ENCODE measurements around the gene ITGAE. TPM values are rescaled to one million over a fixed set of nuclear protein-coding genes. Genes with fewer than 3 reads are reported as not detected.
A peak's percentile ranks its signal among the peaks of the same experiment; 100 is the strongest.

The ITGAE gene
- total and polyA plus RNA-seq, 2 donors from 2014 or later: 16.5 to 46.3 TPM

DNA sequence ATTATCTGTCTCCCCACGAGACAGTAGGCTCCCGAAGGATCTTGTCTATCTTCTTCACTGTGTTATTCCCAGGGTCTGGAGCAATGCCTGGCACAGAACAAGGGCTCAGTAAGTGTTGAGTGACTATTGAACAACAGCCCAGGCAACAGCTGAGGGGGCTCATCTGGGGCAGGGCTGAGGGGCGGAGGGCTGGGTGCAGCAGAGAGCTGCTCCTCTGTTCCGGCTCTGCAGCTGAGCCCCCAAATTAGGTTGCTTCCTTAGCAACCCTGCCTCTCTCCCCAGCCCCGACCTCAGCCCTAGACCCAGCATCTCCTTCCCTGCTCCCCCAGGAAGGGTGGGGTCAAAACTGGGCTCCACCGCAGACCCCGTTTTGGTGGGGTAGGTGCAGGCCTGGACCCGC lies 32.2 kb downstream of the ITGAE start:
- intact Hi-C loops (cut with DNase I): no loop called here
- no peaks in the 10 kb centered on the region for H3K9me3 ChIP-seq (ENCODE audit: control insufficient read depth in 2 of 3, insufficient read depth in 1 of 3, low read length in 3 of 3)
- peak in 1 of 5 donors; percentile 49 for DNase-seq
- TF ChIP-seq, protein P1, sequence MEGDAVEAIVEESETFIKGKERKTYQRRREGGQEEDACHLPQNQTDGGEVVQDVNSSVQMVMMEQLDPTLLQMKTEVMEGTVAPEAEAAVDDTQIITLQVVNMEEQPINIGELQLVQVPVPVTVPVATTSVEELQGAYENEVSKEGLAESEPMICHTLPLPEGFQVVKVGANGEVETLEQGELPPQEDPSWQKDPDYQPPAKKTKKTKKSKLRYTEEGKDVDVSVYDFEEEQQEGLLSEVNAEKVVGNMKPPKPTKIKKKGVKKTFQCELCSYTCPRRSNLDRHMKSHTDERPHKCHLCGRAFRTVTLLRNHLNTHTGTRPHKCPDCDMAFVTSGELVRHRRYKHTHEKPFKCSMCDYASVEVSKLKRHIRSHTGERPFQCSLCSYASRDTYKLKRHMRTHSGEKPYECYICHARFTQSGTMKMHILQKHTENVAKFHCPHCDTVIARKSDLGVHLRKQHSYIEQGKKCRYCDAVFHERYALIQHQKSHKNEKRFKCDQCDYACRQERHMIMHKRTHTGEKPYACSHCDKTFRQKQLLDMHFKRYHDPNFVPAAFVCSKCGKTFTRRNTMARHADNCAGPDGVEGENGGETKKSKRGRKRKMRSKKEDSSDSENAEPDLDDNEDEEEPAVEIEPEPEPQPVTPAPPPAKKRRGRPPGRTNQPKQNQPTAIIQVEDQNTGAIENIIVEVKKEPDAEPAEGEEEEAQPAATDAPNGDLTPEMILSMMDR (IDR thresholded peaks at IDR 0.05; ENCODE audit: borderline replicate concordance, extremely low read depth, insufficient read depth): no peak
- no peaks in the 10 kb centered on the region for H3K27me3 ChIP-seq (ENCODE audit: control insufficient read depth, insufficient read depth, low read length)
- FAIRE-seq: no peak
- no peaks in the 10 kb centered on the region for H3K36me3 ChIP-seq (ENCODE audit: control insufficient read depth in 2 of 3, insufficient read depth in 3 of 3, low read length in 3 of 3)
- H3K4me1 ChIP-seq (ENCODE audit: control insufficient read depth in 2 of 3, insufficient read depth in 2 of 3, low read depth in 1 of 3, low read length in 3 of 3): no peaks in the 10 kb centered on the region
- no peak overlapping the region for H3K27ac ChIP-seq (ENCODE audit: low read depth in 2 of 2, low read length in 2 of 2)
- no peak overlapping the region for H3K4me3 ChIP-seq (ENCODE audit: low read length in 3 of 3)
- no peak overlapping the region for H3K9ac ChIP-seq (ENCODE audit: low read length in 3 of 3)

DNA sequence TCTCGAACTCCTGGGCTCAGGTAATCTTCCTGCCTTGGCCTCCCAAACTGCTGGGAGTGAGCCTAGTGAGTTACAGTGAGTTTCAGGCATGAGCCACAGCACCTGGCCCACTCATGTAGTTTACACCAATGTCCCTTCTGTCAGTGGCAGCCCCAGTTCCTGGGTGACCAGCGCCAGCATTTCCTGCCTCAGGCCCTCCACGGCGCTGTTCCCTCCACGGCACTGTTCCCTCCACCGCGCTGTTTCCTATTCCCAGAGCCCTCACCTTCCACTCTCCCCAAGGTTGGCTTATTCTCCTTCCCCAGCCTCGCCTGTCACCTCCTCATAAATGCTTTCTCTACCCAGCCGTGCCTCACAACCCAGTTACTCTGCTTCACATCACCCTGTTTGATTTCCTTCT lies 32.6 kb downstream of the ITGAE start:
- no peak for FAIRE-seq
- intact Hi-C loops (cut with DNase I): no loop called here
- TF ChIP-seq, protein P1 (IDR thresholded peaks at IDR 0.05; ENCODE audit: borderline replicate concordance, extremely low read depth, insufficient read depth): no peak

DNA sequence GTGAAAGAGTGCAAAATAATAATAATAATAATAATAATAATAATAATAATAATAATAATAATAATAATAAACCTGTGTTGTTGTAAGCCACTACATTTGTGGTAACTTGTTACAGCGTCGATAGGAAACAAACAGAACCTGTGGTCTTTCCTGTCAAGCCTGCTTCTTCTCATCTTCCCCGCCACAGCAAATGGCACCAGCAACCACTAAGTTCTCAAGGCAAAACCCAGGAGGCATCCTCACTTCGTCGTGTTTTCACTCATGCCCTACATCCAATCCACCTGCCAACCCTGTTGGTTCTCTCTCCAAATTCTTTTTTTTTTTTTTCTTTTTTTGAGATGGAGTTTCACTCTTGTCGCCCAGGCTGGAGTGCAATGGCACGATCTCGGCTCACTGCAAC lies 34.2 kb downstream of the ITGAE start:
- DNase-seq (peak in 1 of 5 donors; percentile 18), FAIRE-seq (no peak)
- Histone ChIP-seq H3K36me3 (ENCODE audit: control insufficient read depth in 2 of 3, insufficient read depth in 3 of 3, low read length in 3 of 3) (no peaks in the 10 kb centered on the region), H3K9me3 (ENCODE audit: control insufficient read depth in 2 of 3, insufficient read depth in 1 of 3, low read length in 3 of 3) (no peaks in the 10 kb centered on the region), H3K27ac (ENCODE audit: low read depth in 2 of 2, low read length in 2 of 2) (no peak overlapping the region), H3K9ac (ENCODE audit: low read length in 3 of 3) (no peak overlapping the region), H3K27me3 (ENCODE audit: control insufficient read depth, insufficient read depth, low read length) (no peaks in the 10 kb centered on the region), H3K4me3 (ENCODE audit: low read length in 3 of 3) (no peak overlapping the region), H3K4me1 (ENCODE audit: control insufficient read depth in 2 of 3, insufficient read depth in 2 of 3, low read depth in 1 of 3, low read length in 3 of 3) (no peaks in the 10 kb centered on the region)
- TF ChIP-seq, protein P1 (IDR thresholded peaks at IDR 0.05; ENCODE audit: borderline replicate concordance, extremely low read depth, insufficient read depth): no peak
- intact Hi-C loops (cut with DNase I): no loop called here

More for the DNA sequence above, 32.6 kb downstream of the ITGAE start:
- H3K9me3 ChIP-seq (ENCODE audit: control insufficient read depth in 2 of 3, insufficient read depth in 1 of 3, low read length in 3 of 3): no peaks in the 10 kb centered on the region
- H3K4me1 ChIP-seq (ENCODE audit: control insufficient read depth in 2 of 3, insufficient read depth in 2 of 3, low read depth in 1 of 3, low read length in 3 of 3): no peaks in the 10 kb centered on the region
- H3K27ac ChIP-seq (ENCODE audit: low read depth in 2 of 2, low read length in 2 of 2): no peak overlapping the region
- no peaks in the 10 kb centered on the region for H3K36me3 ChIP-seq (ENCODE audit: control insufficient read depth in 2 of 3, insufficient read depth in 3 of 3, low read length in 3 of 3)
- no peak overlapping the region for H3K9ac ChIP-seq (ENCODE audit: low read length in 3 of 3)
- H3K4me3 ChIP-seq (ENCODE audit: low read length in 3 of 3): no peak overlapping the region
- DNase-seq: peak in 1 of 5 donors; percentile 31
- H3K27me3 ChIP-seq (ENCODE audit: control insufficient read depth, insufficient read depth, low read length): no peaks in the 10 kb centered on the region

DNA sequence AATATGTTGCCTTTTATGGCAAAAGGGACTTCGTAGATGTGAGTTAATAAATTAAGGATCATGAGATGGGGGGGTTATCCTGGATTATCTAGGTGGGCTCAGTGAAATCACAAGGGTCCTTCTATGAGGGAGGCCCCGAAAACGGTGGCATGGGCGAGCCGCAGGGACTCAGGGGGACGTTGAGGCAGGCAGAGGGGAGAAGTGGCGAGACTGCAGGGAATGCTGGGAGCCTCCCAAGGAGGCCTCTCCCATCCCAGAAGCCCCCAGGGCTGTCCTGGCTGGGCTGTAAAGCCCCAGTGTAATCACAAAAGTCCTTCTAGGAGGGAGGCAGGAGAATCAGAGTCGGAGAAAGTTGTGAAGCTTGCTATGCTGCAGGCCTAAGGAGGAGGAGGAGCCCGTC lies 35.0 kb downstream of the ITGAE start:
- FAIRE-seq (no peak), DNase-seq (peak in 1 of 5 donors; percentile 43)
- H3K27ac ChIP-seq (ENCODE audit: low read depth in 2 of 2, low read length in 2 of 2): no peak overlapping the region
- intact Hi-C loops (cut with DNase I): no loop called here
- H3K36me3 ChIP-seq (ENCODE audit: control insufficient read depth in 2 of 3, insufficient read depth in 3 of 3, low read length in 3 of 3): no peaks in the 10 kb centered on the region
- H3K4me1 ChIP-seq (ENCODE audit: control insufficient read depth in 2 of 3, insufficient read depth in 2 of 3, low read depth in 1 of 3, low read length in 3 of 3): no peaks in the 10 kb centered on the region
- H3K9me3 ChIP-seq (ENCODE audit: control insufficient read depth in 2 of 3, insufficient read depth in 1 of 3, low read length in 3 of 3): no peaks in the 10 kb centered on the region
- H3K4me3 ChIP-seq (ENCODE audit: low read length in 3 of 3): no peak overlapping the region
- H3K9ac ChIP-seq (ENCODE audit: low read length in 3 of 3): no peak overlapping the region
- TF ChIP-seq, protein P1 (IDR thresholded peaks at IDR 0.05; ENCODE audit: borderline replicate concordance, extremely low read depth, insufficient read depth): no peak
- no peaks in the 10 kb centered on the region for H3K27me3 ChIP-seq (ENCODE audit: control insufficient read depth, insufficient read depth, low read length)

All from kidney (tissue), 14 donors.